ENCODE measurements around the gene NEGR1.

GRCh38 chr1:71862756-71863155, 419.6 kb downstream of the NEGR1 start:
- TF ChIP-seq CTCF (IDR thresholded peaks at IDR 0.05) (no peak), POLR2A (IDR thresholded peaks at IDR 0.05) (no peak)

Data from Peyer's patch (tissue), 4 donors.